Left colon (tissue), 2 donors: ENCODE results near the gene EEF1B2. TPM values are rescaled to one million over a fixed set of nuclear protein-coding genes. Genes with fewer than 3 reads are reported as not detected.
A peak's percentile ranks its signal among the peaks of the same experiment; 100 is the strongest.
"Not testable (repeated sequence)": the region's sequence is repeated elsewhere in the genome, so short reads cannot be mapped to it uniquely, and the experiment has no call there.

Experiments
- ATAC-seq: fragments of 200-7000 bp; cut with Tn5 transposase; one replicate; pipeline ENCODE4 v1.9.1; 2020; ENCODE audit warnings: mild to moderate bottlenecking, moderate library complexity
- DNase-seq, 2 donors: peaks; one replicate each; pipeline ENCODE4 v3.0.0-alpha.2; 2020
- intact Hi-C, 2 donors: fragments of 100-400 bp; cut with DNase I in 1 of 2; cut with micrococcal nuclease in 1 of 2; formaldehyde crosslinking; loops; one replicate each; pipeline versions ENCODE4 v1.11.2 to v1.14.0; 2022; cut with DNase I, micrococcal nuclease
- total RNA-seq, 2 donors: library from RNA; stranded (reverse); fragmentation: NEBNext Ultra II Directional; extraction: Animal tissue kit (Norgen Biotek cat#: 25700); gene quantifications; one replicate each; pipeline ENCODE4 v1.2.1, GENCODE V29; 2021
- donor health status: DM: no; HTN: no; CAD: no.
- donor health status: DM: yes; HTN: yes; CAD: no.

Gene EEF1B2
- total RNA-seq, 2 donors from 2014 or later: 441 to 460 TPM

GRCh38 chr2:206160807-206161179 is 1.1 kb downstream of the EEF1B2 start:
- ATAC-seq: no peak
- intact Hi-C loops: no loop called here
- no peak for DNase-seq

- intact Hi-C loops, ATAC-seq, DNase-seq: not testable (repeated sequence)
Measured at GRCh38 chr2:206162401-206162800, 2.7 kb downstream of the EEF1B2 start.

DNA sequence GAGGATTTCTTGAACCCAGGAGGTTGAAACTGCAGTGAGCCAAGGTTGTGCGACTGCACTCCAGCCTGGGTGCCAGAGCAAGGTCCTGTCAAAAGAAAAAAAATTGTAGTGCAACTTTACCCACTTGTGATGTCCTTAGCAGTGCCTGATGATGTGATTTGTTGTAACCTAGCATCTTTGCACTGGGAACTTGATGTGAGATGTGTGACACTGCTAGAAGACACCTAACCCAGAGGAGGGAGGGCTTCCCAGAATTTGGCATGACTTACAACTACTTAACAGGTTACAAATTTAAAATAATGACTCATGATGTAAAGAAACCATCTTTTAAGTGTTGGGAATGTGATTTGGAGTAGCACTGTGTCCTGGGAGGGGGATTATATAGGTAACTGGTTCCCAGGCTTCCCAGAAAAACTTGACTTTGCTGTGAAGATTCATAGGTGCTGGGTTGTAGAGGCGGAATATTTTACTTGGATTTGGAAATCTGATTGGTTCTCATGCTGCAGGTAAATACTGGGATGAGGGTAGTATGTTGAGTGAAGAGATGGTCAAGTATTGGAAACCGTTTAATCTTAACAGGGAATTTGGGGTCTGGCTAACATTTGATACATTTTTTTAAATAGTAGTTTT is 3.7 kb downstream of the EEF1B2 start:
- ATAC-seq (no peak), DNase-seq (no peak)
- intact Hi-C loops: no loop called here

DNA sequence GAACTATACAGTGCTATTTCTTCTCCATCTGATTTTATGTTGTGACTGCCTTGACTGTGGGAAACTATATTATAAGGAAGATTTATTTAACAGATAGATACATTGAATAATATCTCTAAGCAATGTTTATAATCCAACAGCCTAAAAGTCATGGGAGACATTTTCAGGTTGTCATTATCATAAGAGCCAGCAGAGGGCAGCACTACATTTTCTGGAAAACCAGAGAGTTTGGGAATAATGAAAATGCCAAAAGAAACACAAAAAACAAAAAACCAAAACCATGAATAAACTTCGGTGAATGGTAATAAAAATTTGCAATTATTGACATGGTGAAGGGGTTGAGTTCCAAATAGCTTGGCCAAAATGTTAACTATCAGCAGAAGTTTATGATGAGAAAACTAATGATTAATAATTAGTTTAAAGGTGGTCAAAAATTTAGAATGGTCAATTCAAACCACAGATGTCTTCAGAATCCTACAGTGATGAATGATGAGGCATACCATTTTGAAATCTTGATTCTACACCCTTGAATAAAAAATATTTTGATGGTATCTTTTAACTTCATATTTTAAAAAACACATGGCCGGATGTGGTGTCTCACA is 4.7 kb downstream of the EEF1B2 start:
- ATAC-seq (no peak), DNase-seq (peak in 1 of 2 donors; percentile 13)
- intact Hi-C loops: no loop called here

DNA sequence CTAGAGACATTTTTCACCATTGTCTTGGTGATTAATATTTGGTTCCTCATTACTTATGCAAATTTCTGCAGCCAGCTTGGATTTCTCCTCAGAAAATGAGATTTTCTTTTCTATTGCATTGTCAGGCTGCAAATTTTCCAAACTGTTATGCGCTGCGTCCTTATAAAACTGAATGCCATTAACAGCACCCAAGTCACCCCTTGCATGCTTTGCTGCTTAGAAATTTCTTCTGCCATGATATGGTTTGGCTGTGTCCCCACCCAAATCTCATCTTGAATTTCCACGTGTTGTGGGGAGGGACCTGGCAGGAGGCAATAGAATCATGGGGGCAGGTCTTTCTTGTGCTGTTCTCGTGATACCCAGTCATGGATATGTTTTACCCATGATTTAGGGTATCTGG is 8.5 kb downstream of the EEF1B2 start:
- DNase-seq, ATAC-seq, intact Hi-C loops: not testable (repeated sequence)

DNA sequence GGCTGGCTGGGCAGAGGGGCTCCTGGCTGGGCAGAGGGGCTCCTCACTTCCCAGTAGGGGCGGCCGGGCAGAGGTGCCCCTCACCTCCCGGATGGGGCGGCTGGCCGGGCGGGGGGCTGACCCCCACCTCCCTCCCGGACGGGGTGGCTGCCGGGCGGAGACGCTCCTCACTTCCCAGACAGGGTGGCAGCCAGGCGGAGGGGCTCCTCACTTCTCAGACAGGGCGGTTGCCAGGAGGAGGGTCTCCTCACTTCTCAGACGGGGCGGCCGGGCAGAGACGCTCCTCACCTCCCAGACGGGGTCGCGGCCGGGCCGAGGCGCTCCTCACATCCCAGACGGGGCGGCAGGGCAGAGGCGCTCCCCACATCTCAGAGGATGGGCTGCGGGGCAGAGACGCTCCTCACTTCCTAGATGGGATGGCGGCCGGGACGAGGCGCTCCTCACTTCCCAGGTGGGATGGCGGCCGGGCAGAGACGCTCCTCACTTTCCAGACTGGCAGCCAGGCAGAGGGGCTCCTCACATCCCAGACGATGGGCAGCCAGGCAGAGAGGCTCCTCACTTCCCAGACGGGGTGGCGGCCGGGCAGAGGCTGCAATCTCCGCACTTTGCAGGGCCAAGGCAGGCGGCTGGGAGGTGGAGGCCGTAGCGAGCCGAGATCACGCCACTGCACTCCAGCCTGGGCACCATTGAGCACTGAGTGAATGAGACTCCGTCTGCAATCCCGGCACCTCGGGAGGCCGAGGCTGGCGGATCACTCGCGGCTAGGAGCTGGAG is 12.1 kb downstream of the EEF1B2 start:
- ATAC-seq, intact Hi-C loops, DNase-seq: not testable (repeated sequence)

DNA sequence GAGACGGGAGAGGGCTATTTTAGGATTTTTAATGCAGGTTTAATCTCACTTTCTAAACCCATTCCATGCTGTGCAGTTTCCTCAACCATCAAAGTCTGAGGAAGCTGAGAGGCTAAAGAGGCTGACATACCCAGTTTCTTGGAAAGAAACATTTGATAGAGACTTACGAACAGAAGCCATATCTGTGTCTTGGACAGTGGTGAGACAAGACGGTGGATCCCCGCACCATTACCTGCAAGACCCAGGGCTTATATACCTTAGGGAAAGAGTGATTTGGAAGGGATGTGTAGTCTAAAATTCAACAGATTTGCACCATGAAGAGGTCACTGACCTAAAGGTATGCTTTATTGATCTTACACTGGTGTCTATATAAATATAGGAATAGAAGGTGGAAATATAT is 13.5 kb downstream of the EEF1B2 start:
- ATAC-seq: no peak
- no peak for DNase-seq
- intact Hi-C loops: no loop called here

GRCh38 chr2:206176121-206176520 is 16.4 kb downstream of the EEF1B2 start:
- DNase-seq (no peak), ATAC-seq (no peak)
- intact Hi-C loops: no loop called here

- DNase-seq (no peak), ATAC-seq (no peak)
- intact Hi-C loops: no loop called here
Measured at GRCh38 chr2:206176901-206177300, 17.2 kb downstream of the EEF1B2 start.

DNA sequence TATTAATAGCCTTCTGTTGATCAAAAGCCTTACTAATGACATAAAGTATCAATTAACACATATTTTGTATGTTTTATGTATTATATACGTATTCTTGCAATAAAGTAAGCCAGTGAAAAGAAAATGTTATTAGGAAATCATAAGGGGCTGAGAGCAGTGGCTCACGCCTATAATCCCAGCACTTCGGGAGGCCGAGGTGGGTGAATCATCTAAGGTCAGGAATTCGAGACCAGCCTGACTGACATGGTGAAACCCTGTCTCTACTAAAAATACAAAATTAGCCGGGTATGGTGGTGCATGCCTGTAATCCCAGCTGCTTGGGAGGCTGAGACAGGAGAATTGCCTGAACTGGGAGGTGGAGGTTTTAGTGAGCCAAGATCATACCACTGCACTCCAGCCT is 21.8 kb downstream of the EEF1B2 start:
- ATAC-seq, DNase-seq, intact Hi-C loops: not testable (repeated sequence)

DNA sequence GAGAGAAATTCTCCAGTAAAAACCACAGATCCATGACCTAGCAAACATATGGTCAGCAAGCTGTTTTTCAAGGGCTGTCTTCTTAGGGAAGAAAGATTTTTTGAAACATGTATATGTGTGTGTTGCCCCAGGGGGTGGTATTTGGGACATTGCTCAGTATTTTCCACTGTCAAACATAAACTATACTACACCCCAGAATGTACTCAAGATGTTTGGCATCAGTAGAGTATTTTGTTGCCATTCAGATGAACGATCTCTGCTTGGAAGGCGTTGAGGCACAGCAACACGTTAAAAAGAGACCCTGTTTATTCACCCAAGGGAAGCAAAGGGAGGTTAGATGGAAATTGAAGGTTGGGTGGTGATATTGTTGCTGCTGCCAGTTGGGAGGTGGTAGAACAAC is 30.0 kb downstream of the EEF1B2 start:
- DNase-seq (no peak), ATAC-seq (no peak)
- intact Hi-C loops: no loop called here

DNA sequence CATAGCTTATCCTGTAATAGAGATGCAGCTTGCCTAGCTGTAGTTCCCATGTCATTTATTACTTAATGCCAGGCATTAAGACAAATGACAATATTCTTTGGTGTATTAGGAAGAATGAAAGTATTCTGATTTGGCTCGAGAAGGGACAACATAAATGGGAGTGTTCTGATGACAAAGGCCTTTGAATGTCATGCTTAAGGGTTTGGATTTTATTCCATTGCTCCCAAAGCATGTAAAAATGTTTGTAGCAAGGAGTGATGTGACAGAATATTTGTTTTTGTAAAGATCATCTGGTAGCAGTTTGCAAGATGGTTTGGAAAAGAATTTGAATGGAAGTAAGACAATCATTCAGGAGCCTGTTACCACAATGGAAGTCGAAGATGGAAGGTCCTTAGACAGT is 30.4 kb downstream of the EEF1B2 start:
- no peak for ATAC-seq
- DNase-seq: no peak
- intact Hi-C loops: no loop called here

DNA sequence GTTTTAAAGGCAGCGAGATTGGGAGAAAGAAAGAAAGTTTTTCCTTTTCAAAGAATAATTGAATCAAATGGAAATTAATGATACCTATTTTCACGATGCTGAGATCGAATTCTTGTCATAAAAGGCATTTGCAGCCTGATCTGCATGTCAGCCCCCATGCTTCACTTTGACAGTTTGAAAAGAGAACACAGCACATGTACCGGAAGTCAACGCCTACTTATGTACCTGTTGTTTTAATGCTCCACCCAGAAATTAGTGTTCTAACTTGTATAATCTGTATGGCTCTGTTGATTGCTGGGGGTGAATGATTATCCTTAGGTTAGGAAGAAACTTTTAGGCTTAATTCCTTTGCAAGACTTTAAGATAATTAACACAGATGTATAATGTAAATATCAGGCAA is 31.0 kb downstream of the EEF1B2 start:
- intact Hi-C loops: no loop called here
- no peak for DNase-seq
- ATAC-seq: no peak

DNA sequence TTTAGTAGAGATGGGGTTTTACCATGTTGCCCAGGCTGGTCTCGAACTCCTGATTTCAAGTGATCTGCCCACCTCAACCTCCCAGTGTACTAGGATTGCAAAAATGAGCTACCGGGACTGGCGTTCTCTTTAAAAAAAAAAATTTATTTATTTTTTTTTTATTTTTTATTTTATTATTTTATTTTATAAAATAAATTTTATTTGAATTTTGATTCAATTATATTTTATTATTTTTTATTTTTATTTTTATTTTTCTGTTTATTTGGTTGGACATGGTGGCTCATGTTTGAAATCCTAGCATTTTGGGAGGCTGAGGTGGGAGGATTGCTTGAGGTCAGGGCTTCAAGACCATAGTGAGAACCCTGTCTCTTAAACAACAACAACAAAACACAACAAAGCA is 32.5 kb downstream of the EEF1B2 start:
- intact Hi-C loops: no loop called here
- ATAC-seq (no peak), DNase-seq (no peak)

DNA sequence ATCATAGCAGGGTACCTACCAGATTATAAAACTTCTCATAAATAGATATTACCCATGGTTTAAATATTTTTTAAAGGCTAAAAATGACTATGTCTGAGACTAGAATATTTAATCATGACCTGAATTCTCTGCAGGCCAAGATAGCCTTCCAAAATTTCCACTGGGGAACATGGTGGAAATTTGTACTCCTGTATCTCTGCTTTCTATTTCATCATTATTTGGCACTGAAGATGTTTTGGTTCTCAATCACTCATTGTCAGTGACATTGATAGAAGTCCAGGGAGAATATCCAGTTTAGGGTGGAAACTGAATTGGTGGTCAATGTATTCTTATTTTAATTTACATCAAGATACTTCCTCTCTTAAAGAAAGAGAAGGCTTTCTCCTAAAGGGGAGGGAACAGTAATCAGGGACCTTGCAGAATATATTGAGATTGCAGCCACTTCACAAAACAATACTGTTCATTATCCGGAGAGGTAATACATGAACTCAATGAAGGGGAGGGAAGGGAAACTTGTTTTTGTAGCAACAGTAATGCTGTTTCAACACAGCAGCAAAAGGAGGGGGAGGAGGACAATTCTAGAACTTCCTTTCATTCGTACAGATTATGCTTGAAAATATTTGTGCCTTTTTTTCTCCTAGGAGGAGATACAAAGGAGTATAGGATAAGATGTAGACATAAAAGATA is 34.1 kb downstream of the EEF1B2 start:
- intact Hi-C loops: no loop called here
- ATAC-seq (no peak), DNase-seq (no peak)

GRCh38 chr2:206198677-206199076 is 39.0 kb downstream of the EEF1B2 start:
- DNase-seq: no peak

DNA sequence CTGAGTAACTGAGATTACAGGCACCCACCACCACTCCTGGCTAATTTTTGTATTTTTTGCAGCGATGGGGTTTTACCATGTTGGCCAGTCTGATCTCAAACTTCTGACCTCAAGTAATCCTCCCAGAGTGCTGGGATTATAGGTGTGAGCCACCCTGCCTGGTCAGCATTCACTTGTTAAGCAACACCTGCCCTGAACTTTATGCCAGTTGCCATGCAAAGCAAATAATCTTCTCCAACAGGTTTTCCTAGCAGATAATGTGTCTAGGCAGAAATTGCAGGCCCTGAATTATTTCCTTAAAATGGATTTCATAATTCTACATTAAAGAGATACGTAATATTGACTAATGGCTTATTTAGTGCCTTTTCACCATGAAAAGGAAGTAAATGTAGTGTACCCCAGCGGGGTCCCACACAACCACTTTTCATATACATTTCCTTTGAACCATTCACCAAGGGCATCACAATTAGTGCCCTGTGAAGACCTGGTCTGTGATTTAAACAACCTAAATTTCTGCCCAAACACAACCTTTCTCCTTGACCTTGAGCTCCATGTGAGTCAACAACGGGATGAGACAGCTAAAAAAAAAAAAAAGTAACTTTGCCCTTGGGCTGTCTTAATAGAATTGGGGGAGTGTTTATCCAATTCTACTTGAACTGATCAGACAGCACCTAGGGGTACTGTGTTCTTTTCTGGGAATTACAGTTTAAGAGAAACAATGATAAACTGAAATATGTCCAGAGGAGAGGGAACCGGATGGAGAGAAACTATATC is 41.6 kb downstream of the EEF1B2 start:
- DNase-seq (no peak), ATAC-seq (no peak)
- intact Hi-C loops: no loop called here

More at GRCh38 chr2:206198677-206199076, 39.0 kb downstream of the EEF1B2 start:
- intact Hi-C loops: no loop called here
- no peak for ATAC-seq

DNA sequence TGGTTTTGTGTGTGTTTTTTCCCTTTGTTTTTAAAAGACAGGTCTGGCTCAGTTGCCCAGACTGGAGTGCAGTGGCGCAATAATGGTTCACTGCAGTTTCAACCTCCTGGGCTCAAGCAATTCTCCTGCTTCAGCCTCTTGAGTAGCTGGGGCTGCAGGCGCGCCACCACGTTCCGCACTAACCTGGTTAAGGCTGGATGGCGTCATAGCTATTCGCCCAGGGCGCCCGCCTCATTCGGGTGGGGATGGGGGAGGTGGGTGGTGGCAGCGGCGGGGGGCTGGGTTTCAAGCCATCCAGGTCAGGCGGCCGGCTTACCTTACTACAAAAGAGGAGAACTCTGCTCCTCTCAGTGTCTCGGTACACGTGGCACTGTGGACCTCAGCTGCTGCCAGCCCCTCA is 42.8 kb downstream of the EEF1B2 start:
- ATAC-seq: no peak
- no peak for DNase-seq
- intact Hi-C loops: no loop called here

GRCh38 chr2:206203331-206203730 is 43.6 kb downstream of the EEF1B2 start:
- no peak for DNase-seq
- intact Hi-C loops: no loop called here
- no peak for ATAC-seq
